GM10266 (cell line): ENCODE results near the gene USP24.

ENCODE experiments used
- DNase-seq: peaks from one replicate; pipeline ENCODE4 v3.0.0; 2012; ENCODE audit errors: extremely low spot score
- TF ChIP-seq, protein P1 (sequence below): IDR thresholded peaks from 2 replicates; pipeline ENCODE4 v1.5.1; 2012; ENCODE audit warnings: mild to moderate bottlenecking, low read depth; ENCODE audit not compliant: control insufficient read depth, insufficient read depth; ENCODE audit errors: missing control alignments

Gene USP24

DNA sequence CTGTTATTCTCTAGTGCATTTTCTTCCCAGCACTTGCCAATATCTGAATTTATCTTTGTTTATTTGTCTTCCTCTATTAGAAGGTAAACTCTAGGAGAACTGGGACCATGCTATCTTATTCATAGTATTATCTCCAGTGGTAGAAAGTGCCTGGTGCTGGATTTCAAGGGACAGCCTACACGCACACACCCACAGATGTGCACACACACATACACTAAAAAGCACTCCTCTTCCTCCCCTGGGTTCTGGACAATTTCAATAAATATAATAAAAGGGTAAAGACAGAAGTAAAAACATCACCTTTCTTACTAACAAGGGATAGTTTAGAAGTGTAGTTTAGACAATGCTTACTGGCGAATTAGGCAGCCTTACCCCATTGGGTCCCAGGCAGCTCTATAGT, 28.5 kb upstream of the USP24 start:
- DNase-seq, result no peak
- TF ChIP-seq, protein P1, sequence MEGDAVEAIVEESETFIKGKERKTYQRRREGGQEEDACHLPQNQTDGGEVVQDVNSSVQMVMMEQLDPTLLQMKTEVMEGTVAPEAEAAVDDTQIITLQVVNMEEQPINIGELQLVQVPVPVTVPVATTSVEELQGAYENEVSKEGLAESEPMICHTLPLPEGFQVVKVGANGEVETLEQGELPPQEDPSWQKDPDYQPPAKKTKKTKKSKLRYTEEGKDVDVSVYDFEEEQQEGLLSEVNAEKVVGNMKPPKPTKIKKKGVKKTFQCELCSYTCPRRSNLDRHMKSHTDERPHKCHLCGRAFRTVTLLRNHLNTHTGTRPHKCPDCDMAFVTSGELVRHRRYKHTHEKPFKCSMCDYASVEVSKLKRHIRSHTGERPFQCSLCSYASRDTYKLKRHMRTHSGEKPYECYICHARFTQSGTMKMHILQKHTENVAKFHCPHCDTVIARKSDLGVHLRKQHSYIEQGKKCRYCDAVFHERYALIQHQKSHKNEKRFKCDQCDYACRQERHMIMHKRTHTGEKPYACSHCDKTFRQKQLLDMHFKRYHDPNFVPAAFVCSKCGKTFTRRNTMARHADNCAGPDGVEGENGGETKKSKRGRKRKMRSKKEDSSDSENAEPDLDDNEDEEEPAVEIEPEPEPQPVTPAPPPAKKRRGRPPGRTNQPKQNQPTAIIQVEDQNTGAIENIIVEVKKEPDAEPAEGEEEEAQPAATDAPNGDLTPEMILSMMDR, result no peak

- no peak for DNase-seq
- TF ChIP-seq, protein P1, result no peak
Observed at GRCh38 chr1:55239548-55239947, 24.4 kb upstream of the USP24 start.

- DNase-seq, result no peak
- TF ChIP-seq, protein P1, result no peak
Observed at GRCh38 chr1:55235722-55236121, 20.6 kb upstream of the USP24 start.

DNA sequence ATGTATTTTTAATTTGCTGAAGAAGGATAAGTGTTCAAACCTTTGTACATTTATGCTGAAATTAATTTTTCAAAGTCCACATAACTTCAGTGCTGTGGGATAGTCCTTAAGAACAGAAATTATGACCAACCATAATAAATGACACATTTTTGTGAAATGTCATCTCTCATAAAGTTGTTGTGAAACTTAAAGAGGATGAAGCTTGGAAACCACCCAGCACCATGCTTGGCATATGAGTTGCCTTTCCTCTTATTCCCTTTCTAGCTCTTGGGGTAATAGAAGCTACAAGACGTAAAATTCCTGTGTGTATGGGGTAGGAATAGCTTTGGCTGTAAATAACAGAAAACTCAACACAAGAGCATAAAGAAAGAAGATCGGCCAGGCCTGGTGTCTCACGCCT, 18.9 kb upstream of the USP24 start:
- DNase-seq, result no peak
- TF ChIP-seq, protein P1, result no peak

DNA sequence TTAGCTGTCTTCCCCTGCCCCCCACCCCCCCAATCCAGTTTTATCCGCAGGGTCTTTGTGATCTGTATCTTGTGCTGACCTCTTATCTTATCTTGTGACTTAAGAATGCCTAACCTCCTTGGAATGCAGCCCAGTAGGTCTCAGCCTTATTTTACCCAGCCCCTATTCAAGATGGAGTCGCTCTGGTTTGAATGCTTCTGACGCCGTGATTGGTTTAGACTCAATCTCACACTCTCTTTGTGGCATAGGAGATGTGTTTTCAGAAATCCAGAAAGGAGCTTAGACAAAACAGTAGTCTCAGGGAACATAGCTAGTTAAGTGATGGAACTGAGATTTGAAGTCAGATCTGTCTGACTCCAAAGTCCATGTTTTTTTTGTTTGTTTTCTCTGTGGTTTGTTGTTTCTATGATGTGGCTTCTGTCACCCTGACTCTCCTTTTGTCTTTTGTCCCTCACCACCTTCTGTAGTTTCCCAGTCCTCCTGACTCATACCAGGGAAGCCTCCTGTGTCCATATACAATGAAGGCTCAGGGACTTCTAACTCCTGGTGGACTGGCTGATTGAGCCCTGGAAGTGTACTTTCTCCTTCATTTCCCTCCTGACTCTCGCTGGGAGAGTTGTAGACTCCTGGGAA, 18.1 kb upstream of the USP24 start:
- DNase-seq, result no peak

GRCh38 chr1:55232448-55233144, 17.4 kb upstream of the USP24 start:
- DNase-seq, result no peak
- TF ChIP-seq, protein P1, result no peak

More for the DNA sequence above, 18.1 kb upstream of the USP24 start:
- TF ChIP-seq, protein P1, result no peak

- TF ChIP-seq, protein P1, result no peak
- no peak for DNase-seq
Observed at GRCh38 chr1:55231745-55232144, 16.6 kb upstream of the USP24 start.
